22Rv1 (cell line): ENCODE measurements around the gene GFER.

ENCODE experiments used
- CTCF ChIP-seq: fragments of 450-650 bp; IDR thresholded peaks from 2 replicates; pipeline ENCODE4 v1.5.1; 2017; ENCODE audit warnings: mild to moderate bottlenecking
- ZFX ChIP-seq: fragments of 450-650 bp; IDR thresholded peaks from 2 replicates; pipeline ENCODE4 v1.6.1; 2017; ENCODE audit warnings: antibody characterized with exemption, borderline replicate concordance

- TF ChIP-seq CTCF (no peak), ZFX (no peak)
These were observed 37.3 kb upstream of the GFER start for GRCh38 chr16:1946495-1947368.
